Smooth muscle cell (in vitro differentiated cells): Measurements from ENCODE around the gene KRTAP29-1. TPM values are rescaled to one million over a fixed set of nuclear protein-coding genes. Genes with fewer than 3 reads are reported as not detected.

ENCODE experiments used
- DNase-seq: peaks from one replicate; lab custom pipeline; 2025; ENCODE audit not compliant: unreplicated experiment; lab: John Stamatoyannopoulos, UW
- H2AFZ ChIP-seq: fragments of 200-600 bp; sonication (generic); 2 replicates; pipeline ENCODE4 v1.6.0; 2016; ENCODE audit warnings: antibody characterized with exemption, low read depth, mild to moderate bottlenecking
- H3F3A ChIP-seq: fragments of 200-600 bp; sonication (generic); 2 replicates; pipeline ENCODE4 v1.6.0; 2017; ENCODE audit warnings: antibody characterized with exemption, low read depth
- H3K27ac ChIP-seq: fragments of 200-600 bp; sonication (generic); 2 replicates; pipeline ENCODE4 v1.5.1; 2016; ENCODE audit warnings: low read depth, mild to moderate bottlenecking
- H3K27me3 ChIP-seq: fragments of 200-600 bp; sonication (generic); 2 replicates; pipeline ENCODE4 v1.6.1; 2016; ENCODE audit warnings: low read depth, mild to moderate bottlenecking
- H3K36me3 ChIP-seq: fragments of 200-600 bp; sonication (generic); 2 replicates; pipeline ENCODE4 v1.5.1; 2016; ENCODE audit warnings: low read depth
- H3K4me1 ChIP-seq: fragments of 200-600 bp; sonication (generic); 2 replicates; pipeline ENCODE4 v1.5.1; 2016; ENCODE audit warnings: low read depth
- H3K4me2 ChIP-seq: fragments of 200-600 bp; sonication (generic); 2 replicates; pipeline ENCODE4 v1.6.0; 2016; ENCODE audit warnings: mild to moderate bottlenecking
- H3K4me3 ChIP-seq: fragments of 200-600 bp; sonication (generic); 2 replicates; pipeline ENCODE4 v1.5.1; 2016; ENCODE audit warnings: mild to moderate bottlenecking
- H3K79me2 ChIP-seq: fragments of 200-600 bp; sonication (generic); 2 replicates; pipeline ENCODE4 v1.6.0; 2016; ENCODE audit warnings: low read depth, mild to moderate bottlenecking
- H3K9ac ChIP-seq: fragments of 200-600 bp; sonication (generic); 2 replicates; pipeline ENCODE4 v1.6.0; 2016; ENCODE audit warnings: low read depth
- H3K9me3 ChIP-seq: fragments of 200-600 bp; sonication (generic); replicated peaks from 2 replicates; pipeline ENCODE4 v1.5.1; 2016; ENCODE audit warnings: low read depth
- H4K20me1 ChIP-seq: fragments of 200-600 bp; sonication (generic); 2 replicates; pipeline ENCODE4 v1.6.0; 2016; ENCODE audit warnings: low read depth
- WGBS: methylation state at CpG from one replicate; pipeline ENCODE4 v1.1.7; 2016; ENCODE audit warnings: low lambda C conversion rate; 5-methylcytosine and 5-hydroxymethylcytosine counted together
- polyA plus RNA-seq: library from polyadenylated mRNA; unstranded; fragments of >200 nt; fragmentation: Nextera tagmentation; extraction: Ambion mirVana; gene quantifications from 2 replicates; pipeline ENCODE4 v1.2.1, GENCODE V29; 2016
- total RNA-seq: library from RNA; depleted of rRNA; stranded (reverse); fragments of >200 nt; gene quantifications from 2 replicates; pipeline ENCODE4 v1.2.3, GENCODE V29; 2014
- TF ChIP-seq, protein P1 (sequence below): fragments of 200-600 bp; sonication (generic); IDR thresholded peaks from 2 replicates; pipeline ENCODE4 v1.5.1; 2017; ENCODE audit warnings: borderline replicate concordance, mild to moderate bottlenecking, antibody characterized with exemption; ENCODE audit not compliant: insufficient read depth, poor library complexity, severe bottlenecking

Gene KRTAP29-1
- total and polyA plus RNA-seq, 2 experiments from 2014 or later, result not detected

DNA sequence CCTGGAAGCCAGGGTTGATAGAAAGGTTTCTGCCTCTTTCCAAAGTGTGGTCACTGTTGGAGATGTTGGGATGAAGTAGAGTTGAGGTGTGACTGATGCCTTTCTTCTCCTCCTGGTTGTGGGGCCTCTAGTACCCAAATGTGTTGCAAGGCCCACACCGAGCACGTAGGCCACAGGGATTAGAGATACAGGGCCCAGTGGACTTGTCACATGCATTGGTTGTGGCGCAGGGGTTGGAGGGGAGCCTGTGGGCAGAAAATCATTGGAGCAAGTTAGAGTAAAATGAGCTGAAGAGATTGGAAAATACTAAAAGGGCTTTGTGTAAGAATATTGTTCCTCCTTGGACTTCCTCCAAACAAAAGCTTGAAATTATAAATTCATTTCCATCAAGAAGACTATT, 43.3 kb upstream of the KRTAP29-1 start:
- no peak overlapping the region for H2AFZ ChIP-seq
- no peaks in the 10 kb centered on the region for H3K4me1 ChIP-seq
- TF ChIP-seq, protein P1, sequence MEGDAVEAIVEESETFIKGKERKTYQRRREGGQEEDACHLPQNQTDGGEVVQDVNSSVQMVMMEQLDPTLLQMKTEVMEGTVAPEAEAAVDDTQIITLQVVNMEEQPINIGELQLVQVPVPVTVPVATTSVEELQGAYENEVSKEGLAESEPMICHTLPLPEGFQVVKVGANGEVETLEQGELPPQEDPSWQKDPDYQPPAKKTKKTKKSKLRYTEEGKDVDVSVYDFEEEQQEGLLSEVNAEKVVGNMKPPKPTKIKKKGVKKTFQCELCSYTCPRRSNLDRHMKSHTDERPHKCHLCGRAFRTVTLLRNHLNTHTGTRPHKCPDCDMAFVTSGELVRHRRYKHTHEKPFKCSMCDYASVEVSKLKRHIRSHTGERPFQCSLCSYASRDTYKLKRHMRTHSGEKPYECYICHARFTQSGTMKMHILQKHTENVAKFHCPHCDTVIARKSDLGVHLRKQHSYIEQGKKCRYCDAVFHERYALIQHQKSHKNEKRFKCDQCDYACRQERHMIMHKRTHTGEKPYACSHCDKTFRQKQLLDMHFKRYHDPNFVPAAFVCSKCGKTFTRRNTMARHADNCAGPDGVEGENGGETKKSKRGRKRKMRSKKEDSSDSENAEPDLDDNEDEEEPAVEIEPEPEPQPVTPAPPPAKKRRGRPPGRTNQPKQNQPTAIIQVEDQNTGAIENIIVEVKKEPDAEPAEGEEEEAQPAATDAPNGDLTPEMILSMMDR, result no peak
- H3K9me3 ChIP-seq, result no peaks in the 10 kb centered on the region
- H3K27me3 ChIP-seq, result no peaks in the 10 kb centered on the region
- 92% methylated on average over 3 of the region's 3 CpGs for WGBS
- no peak overlapping the region for H3K9ac ChIP-seq
- H4K20me1 ChIP-seq, result no peaks in the 10 kb centered on the region
- no peaks in the 10 kb centered on the region for H3K79me2 ChIP-seq
- H3F3A ChIP-seq, result no peaks in the 10 kb centered on the region
- no peak overlapping the region for H3K4me2 ChIP-seq
- no peaks in the 10 kb centered on the region for H3K36me3 ChIP-seq
- DNase-seq, result no peak
- H3K4me3 ChIP-seq, result no peak overlapping the region
- H3K27ac ChIP-seq, result no peak overlapping the region

DNA sequence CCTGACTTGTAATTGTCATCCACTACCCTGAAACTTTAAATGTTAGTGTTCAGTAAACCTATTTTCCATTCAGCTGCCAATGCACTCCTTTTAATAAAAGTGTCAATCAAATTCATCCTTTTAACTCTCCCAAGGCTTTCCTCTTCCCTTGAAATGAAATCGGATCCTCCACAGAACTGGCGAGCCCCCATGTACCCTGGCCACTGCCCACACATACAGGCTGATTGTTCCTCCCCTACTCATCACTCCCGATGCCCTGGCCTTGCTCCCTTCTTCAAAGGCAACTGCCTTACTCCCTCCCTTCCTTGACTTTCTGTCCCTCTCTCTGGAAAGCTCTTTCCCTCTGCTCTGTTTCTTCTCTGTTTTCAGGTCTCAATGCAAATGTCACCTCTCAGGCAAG, 40.4 kb upstream of the KRTAP29-1 start:
- H3K9ac ChIP-seq, result no peak overlapping the region
- WGBS, result 90% methylated on average over 3 of the region's 3 CpGs
- no peak overlapping the region for H2AFZ ChIP-seq
- H3K27ac ChIP-seq, result no peak overlapping the region
- H4K20me1 ChIP-seq, result no peaks in the 10 kb centered on the region
- H3K4me1 ChIP-seq, result no peaks in the 10 kb centered on the region
- DNase-seq, result no peak
- TF ChIP-seq, protein P1, result no peak
- H3K27me3 ChIP-seq, result no peaks in the 10 kb centered on the region
- H3K4me3 ChIP-seq, result no peak overlapping the region
- H3K79me2 ChIP-seq, result no peaks in the 10 kb centered on the region
- H3K9me3 ChIP-seq, result no peaks in the 10 kb centered on the region
- no peak overlapping the region for H3K4me2 ChIP-seq
- no peaks in the 10 kb centered on the region for H3F3A ChIP-seq
- H3K36me3 ChIP-seq, result no peaks in the 10 kb centered on the region

DNA sequence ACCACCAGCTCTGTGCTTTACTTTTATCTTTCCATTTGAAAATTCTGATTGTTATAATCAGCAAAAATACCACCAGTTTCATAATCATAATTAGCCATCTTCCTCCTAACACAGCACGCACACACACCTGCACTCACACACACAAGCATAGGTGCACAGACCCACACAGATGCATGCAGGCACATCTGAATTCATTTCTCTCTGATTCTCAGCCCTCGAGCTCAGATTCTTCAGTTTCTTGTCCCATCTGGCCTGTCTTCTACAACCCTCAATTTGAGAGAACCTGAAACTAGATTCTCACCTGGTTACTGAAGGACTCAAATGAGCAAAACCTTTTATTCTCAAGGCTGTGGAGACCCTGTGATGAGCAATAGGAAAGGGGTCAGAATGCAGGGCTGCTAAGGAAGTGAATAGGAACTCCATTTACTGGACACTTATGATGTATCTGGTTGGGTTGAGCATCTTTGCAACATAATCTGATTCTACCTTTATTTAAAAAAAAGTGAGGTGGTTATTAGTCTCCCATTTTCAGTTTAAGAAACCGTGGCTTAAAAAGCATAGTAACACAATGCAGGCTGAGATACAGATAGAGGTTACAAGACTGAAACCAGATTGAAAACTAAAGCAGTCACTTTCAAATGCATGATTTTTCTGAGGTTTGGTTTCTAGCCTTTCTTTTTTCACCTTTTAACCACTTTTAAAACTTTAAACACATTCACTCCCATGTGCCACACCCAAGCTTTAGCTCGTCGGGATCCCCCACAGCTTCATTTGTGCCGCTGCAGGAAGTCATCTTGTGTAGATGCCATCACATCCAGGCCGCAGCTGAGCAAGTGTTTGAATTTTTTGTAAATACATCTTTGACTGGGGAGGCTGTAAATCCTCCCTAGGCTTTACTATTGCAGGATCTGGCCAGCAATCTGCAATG, 38.5 kb upstream of the KRTAP29-1 start:
- Histone ChIP-seq H3K4me3 (no peak overlapping the region), H3K27me3 (no peaks in the 10 kb centered on the region), H3K9me3 (no peaks in the 10 kb centered on the region), H3K79me2 (no peaks in the 10 kb centered on the region), H2AFZ (no peak overlapping the region), H3K27ac (no peak overlapping the region), H4K20me1 (no peaks in the 10 kb centered on the region), H3K9ac (no peak overlapping the region), H3K4me2 (no peak overlapping the region), H3K4me1 (no peaks in the 10 kb centered on the region), H3F3A (no peaks in the 10 kb centered on the region), H3K36me3 (no peaks in the 10 kb centered on the region)
- WGBS, result 83% methylated on average over 7 of the region's 7 CpGs
- no peak for DNase-seq
- TF ChIP-seq, protein P1, result no peak

DNA sequence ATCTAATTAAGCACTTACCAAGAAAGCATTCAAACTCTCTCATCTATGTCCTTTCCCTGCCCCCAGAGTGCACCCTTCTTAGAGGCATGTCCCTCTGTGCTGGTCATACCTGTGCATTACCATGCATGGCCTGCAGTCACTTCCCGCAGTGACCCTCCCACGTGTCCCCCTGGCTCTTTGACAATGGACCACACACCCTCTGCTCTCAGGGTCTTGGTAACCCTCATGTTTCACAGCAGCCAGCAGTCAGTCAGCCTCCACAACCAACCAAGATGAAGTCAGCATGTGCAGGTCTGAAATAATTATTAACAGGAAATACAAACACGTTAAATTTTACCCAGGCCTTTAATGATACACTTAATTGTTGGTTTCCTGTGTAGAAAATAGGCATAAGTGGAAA, 37.8 kb upstream of the KRTAP29-1 start:
- no peaks in the 10 kb centered on the region for H3K9me3 ChIP-seq
- TF ChIP-seq, protein P1, result no peak
- H3K4me3 ChIP-seq, result no peak overlapping the region
- no peaks in the 10 kb centered on the region for H4K20me1 ChIP-seq
- H3F3A ChIP-seq, result no peaks in the 10 kb centered on the region
- no peak overlapping the region for H3K9ac ChIP-seq
- H3K79me2 ChIP-seq, result no peaks in the 10 kb centered on the region
- H3K4me2 ChIP-seq, result no peak overlapping the region
- no peak overlapping the region for H3K27ac ChIP-seq
- no peaks in the 10 kb centered on the region for H3K36me3 ChIP-seq
- H3K27me3 ChIP-seq, result no peaks in the 10 kb centered on the region
- WGBS, result 73% methylated on average over 3 of the region's 3 CpGs
- no peak overlapping the region for H2AFZ ChIP-seq
- H3K4me1 ChIP-seq, result no peaks in the 10 kb centered on the region
- DNase-seq, result no peak
